HepG2 (cell line): ENCODE results near the gene ARHGAP29. TPM values are rescaled to one million over a fixed set of nuclear protein-coding genes. Genes with fewer than 3 reads are reported as not detected.

Source experiments
- CAMTA2 ChIP-seq: sonication (generic); formaldehyde crosslinking; IDR thresholded peaks from 2 replicates; pipeline ENCODE4 v1.4.0; 2020; ENCODE audit warnings: mild to moderate bottlenecking, missing genetic modification reagents, borderline replicate concordance
- CBX1 ChIP-seq: IDR thresholded peaks from one replicate; pipeline ENCODE4 v1.6.1; 2016; ENCODE audit warnings: antibody characterized with exemption, low read depth
- DBP ChIP-seq: sonication (generic); formaldehyde crosslinking; IDR thresholded peaks from 2 replicates; pipeline ENCODE4 v1.4.0; 2020; ENCODE audit warnings: missing genetic modification reagents; ENCODE audit errors: not compliant biosample characterization
- E2F2 ChIP-seq: sonication (generic); formaldehyde crosslinking; IDR thresholded peaks from 2 replicates; pipeline ENCODE4 v1.4.0; 2020; ENCODE audit warnings: missing genetic modification reagents, borderline replicate concordance
- GPN1 ChIP-seq: sonication (generic); formaldehyde crosslinking; IDR thresholded peaks from 2 replicates; pipeline ENCODE4 v1.5.1; 2020; ENCODE audit warnings: missing genetic modification reagents, borderline replicate concordance
- HINFP ChIP-seq: sonication (generic); formaldehyde crosslinking; IDR thresholded peaks from 2 replicates; pipeline ENCODE4 v1.4.0; 2020; ENCODE audit warnings: low read depth, mild to moderate bottlenecking, missing genetic modification reagents
- HNRNPL ChIP-seq: fragments of 200-400 bp; formaldehyde crosslinking; IDR thresholded peaks from 2 replicates; pipeline ENCODE4 v1.6.1; 2017; ENCODE audit warnings: mild to moderate bottlenecking, low read depth, low read length
- MATR3 ChIP-seq: sonication (generic); formaldehyde crosslinking; IDR thresholded peaks from 2 replicates; pipeline ENCODE4 v1.4.0; 2020; ENCODE audit warnings: missing genetic modification reagents
- PCBP2 ChIP-seq: fragments of 200-400 bp; formaldehyde crosslinking; optimal IDR thresholded peaks from 2 replicates; pipeline ENCODE3; 2018; ENCODE audit warnings: low read length, low read depth; ENCODE audit not compliant: poor library complexity, severe bottlenecking
- RAD51 ChIP-seq: fragments of 450-650 bp; IDR thresholded peaks from 2 replicates; pipeline ENCODE4 v1.6.1; 2016; ENCODE audit warnings: borderline replicate concordance
- RXRB ChIP-seq: IDR thresholded peaks from 2 replicates; pipeline ENCODE4 v1.6.1; 2016; ENCODE audit warnings: borderline replicate concordance, missing genetic modification reagents, missing compliant biosample characterization
- ZBTB39 ChIP-seq: sonication (generic); formaldehyde crosslinking; IDR thresholded peaks from 2 replicates; pipeline ENCODE4 v1.5.0; 2020; ENCODE audit warnings: missing genetic modification reagents
- ZFP36 ChIP-seq: fragments of 150-350 bp; IDR thresholded peaks from 2 replicates; pipeline ENCODE4 v1.6.1; 2018; ENCODE audit warnings: borderline replicate concordance, low read length, low read depth; ENCODE audit not compliant: partially characterized antibody
- ZNF264 ChIP-seq: sonication (generic); formaldehyde crosslinking; IDR thresholded peaks from 2 replicates; pipeline ENCODE4 v1.4.0; 2020; ENCODE audit warnings: missing genetic modification reagents
- ZNF296 ChIP-seq: sonication (generic); formaldehyde crosslinking; conservative IDR thresholded peaks from 2 replicates; pipeline ENCODE4 v1.5.0; 2020; ENCODE audit warnings: mild to moderate bottlenecking, missing genetic modification reagents
- ZNF337 ChIP-seq: sonication (generic); formaldehyde crosslinking; IDR thresholded peaks from 2 replicates; pipeline ENCODE4 v1.5.1; 2020; ENCODE audit warnings: missing genetic modification reagents, low read depth, mild to moderate bottlenecking, borderline replicate concordance
- ZNF441 ChIP-seq: sonication (generic); formaldehyde crosslinking; IDR thresholded peaks from 2 replicates; pipeline ENCODE4 v1.7.0; 2021; ENCODE audit warnings: missing genetic modification reagents, borderline replicate concordance
- ZNF484 ChIP-seq: sonication (generic); formaldehyde crosslinking; IDR thresholded peaks from 2 replicates; pipeline ENCODE4 v1.5.1; 2020; ENCODE audit warnings: mild to moderate bottlenecking, low read depth, missing genetic modification reagents, borderline replicate concordance
- ZNF496 ChIP-seq: sonication (generic); formaldehyde crosslinking; IDR thresholded peaks from 2 replicates; pipeline ENCODE4 v1.8.1; 2023; ENCODE audit warnings: mild to moderate bottlenecking, moderate library complexity, missing genetic modification reagents; ENCODE audit not compliant: insufficient replicate concordance
- ZNF720 ChIP-seq: sonication (generic); formaldehyde crosslinking; IDR thresholded peaks from 2 replicates; pipeline ENCODE4 v1.4.0; 2020; ENCODE audit warnings: missing genetic modification reagents
- ZNF740 ChIP-seq: sonication (generic); formaldehyde crosslinking; IDR thresholded peaks from 2 replicates; pipeline ENCODE4 v1.4.0; 2020; ENCODE audit warnings: missing genetic modification reagents
- ZNF790 ChIP-seq: sonication (generic); formaldehyde crosslinking; IDR thresholded peaks from 2 replicates; pipeline ENCODE4 v1.8.0; 2022; ENCODE audit warnings: missing genetic modification reagents, mild to moderate bottlenecking, borderline replicate concordance
- polyA plus RNA-seq, 8 experiments: library from polyadenylated mRNA; depleted of rRNA in 3 of 8; stranded (reverse) in 7 of 8; unstranded in 1 of 8; fragments of >200 nt; fragmentation: Illumina TruSeq in 4 of 8; extraction: Trizol in 4 of 8; gene quantifications; 2 replicates each; pipeline versions ENCODE4 v1.2.1 to v1.2.3, GENCODE V29; 2011 to 2016; ENCODE audit warnings: low read depth in 4 of 8, missing spikeins in 1 of 8, mixed read lengths in 1 of 8; ENCODE audit not compliant: insufficient read depth in 1 of 8
- total RNA-seq, 5 experiments: library from RNA; depleted of rRNA; stranded (reverse); fragments of >200 nt; fragmentation: Illumina TruSeq; extraction: Trizol; gene quantifications; 2 replicates each; pipeline ENCODE4 v1.2.3, GENCODE V29; 2016; ENCODE audit warnings: low read depth in 1 of 5

The ARHGAP29 gene
- total and polyA plus RNA-seq, 2 of the 13 experiments (the other 11 are each of a cell fraction or from before 2014, with no cell fraction given), result 12.8 to 18.3 TPM

GRCh38 chr1:94125551-94126514 lies 111.6 kb downstream of the ARHGAP29 start (continued):
- no peak for TF ChIP-seq HNRNPL
- no peak for TF ChIP-seq CAMTA2 (CRISPR knock-in tag)
- no peak for TF ChIP-seq ZNF790 (CRISPR knock-in tag)
- TF ChIP-seq ZNF441 (CRISPR knock-in tag), result no peak
- peak; percentile 70 for TF ChIP-seq CBX1
- TF ChIP-seq RAD51, result peak; percentile 73
- no peak for TF ChIP-seq ZNF296 (CRISPR knock-in tag)
- no peak for TF ChIP-seq MATR3
- TF ChIP-seq ZNF496 (CRISPR knock-in tag), result no peak
- no peak for TF ChIP-seq PCBP2
- TF ChIP-seq DBP, result no peak
- TF ChIP-seq ZNF484 (CRISPR knock-in tag), result no peak
- TF ChIP-seq ZNF337, result 0 out of 2 replicates have a peak, but pooled peaks have one; percentile 74
- TF ChIP-seq HINFP, result no peak
- no peak for TF ChIP-seq ZBTB39 (CRISPR knock-in tag)
- 0 out of 2 replicates have a peak, but pooled peaks have one; percentile 51 for TF ChIP-seq ZNF264
- peak; percentile 97 for TF ChIP-seq RXRB (CRISPR knock-in tag)
- TF ChIP-seq ZFP36, result no peak
- no peak for TF ChIP-seq GPN1 (CRISPR knock-in tag)
- no peak for TF ChIP-seq ZNF720 (CRISPR knock-in tag)
- TF ChIP-seq E2F2, result no peak
- no peak for TF ChIP-seq ZNF740 (CRISPR knock-in tag)
